ENCODE measurements around the gene RABEP2.

DNA sequence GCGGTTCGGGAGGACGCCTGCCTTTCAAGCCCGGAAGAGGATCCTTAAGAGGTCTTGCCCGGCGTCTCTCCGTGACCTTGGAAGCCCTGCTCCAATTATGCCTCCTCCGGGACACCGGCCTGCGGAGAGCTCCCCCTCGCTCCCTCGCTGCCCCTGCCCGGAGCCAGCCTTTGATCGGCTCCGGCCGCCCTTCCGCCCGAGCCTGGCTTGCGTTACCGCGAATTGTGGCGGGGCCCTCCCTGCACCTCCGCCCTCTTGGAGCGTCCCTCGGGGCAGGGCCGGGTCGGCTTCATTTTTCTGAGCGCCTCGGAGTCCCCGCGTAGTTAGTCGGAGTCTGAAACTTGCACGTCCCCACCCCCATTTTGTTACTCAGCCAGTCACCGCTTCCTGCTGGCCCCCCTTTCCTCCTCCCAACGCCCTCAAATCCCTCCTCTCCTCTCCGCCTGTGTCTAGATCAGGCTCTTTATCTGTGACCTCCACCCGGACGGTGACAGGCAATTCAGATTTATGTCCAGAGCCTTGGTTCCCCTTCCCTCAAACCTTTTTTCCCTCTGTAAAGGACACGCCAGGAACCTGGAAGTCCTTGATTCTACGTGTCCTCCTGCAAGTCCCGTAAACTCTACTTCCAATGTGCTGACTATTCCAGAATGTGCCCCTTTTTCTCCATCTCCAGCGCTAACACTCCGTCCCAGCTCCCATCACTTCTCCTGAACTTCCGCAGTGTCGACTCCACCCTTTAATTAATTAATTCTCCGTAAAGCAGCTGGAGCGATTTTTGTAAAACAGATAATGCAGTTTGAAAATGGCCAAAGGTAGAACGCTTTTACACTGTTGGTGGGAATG lies 569 bp upstream of the RABEP2 start:
- TF ChIP-seq, protein P1, sequence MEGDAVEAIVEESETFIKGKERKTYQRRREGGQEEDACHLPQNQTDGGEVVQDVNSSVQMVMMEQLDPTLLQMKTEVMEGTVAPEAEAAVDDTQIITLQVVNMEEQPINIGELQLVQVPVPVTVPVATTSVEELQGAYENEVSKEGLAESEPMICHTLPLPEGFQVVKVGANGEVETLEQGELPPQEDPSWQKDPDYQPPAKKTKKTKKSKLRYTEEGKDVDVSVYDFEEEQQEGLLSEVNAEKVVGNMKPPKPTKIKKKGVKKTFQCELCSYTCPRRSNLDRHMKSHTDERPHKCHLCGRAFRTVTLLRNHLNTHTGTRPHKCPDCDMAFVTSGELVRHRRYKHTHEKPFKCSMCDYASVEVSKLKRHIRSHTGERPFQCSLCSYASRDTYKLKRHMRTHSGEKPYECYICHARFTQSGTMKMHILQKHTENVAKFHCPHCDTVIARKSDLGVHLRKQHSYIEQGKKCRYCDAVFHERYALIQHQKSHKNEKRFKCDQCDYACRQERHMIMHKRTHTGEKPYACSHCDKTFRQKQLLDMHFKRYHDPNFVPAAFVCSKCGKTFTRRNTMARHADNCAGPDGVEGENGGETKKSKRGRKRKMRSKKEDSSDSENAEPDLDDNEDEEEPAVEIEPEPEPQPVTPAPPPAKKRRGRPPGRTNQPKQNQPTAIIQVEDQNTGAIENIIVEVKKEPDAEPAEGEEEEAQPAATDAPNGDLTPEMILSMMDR (IDR thresholded peaks at IDR 0.05), result no peak
- no peak for TF ChIP-seq EP300 (IDR thresholded peaks at IDR 0.05)
